Loucy (cell line): ENCODE results near the gene PROSER2.

Experiments used
- H2AFZ ChIP-seq: fragments of 200-600 bp; sonication (generic); 2 replicates; pipeline ENCODE4 v1.6.0; 2016; ENCODE audit warnings: antibody characterized with exemption, mild to moderate bottlenecking, low read length, moderate library complexity
- H3F3A ChIP-seq: fragments of 200-600 bp; 2 replicates; pipeline ENCODE4 v1.6.0; 2016; ENCODE audit warnings: antibody characterized with exemption, low read depth, mild to moderate bottlenecking
- H3K27me3 ChIP-seq: fragments of 200-600 bp; sonication (generic); 2 replicates; pipeline ENCODE4 v1.6.1; 2014; ENCODE audit warnings: low read length, mild to moderate bottlenecking; ENCODE audit not compliant: insufficient read depth, poor library complexity, severe bottlenecking
- H3K36me3 ChIP-seq: fragments of 200-600 bp; sonication (generic); 2 replicates; pipeline ENCODE4 v1.6.1; 2016; ENCODE audit warnings: low read length; ENCODE audit not compliant: insufficient read depth
- H3K4me1 ChIP-seq: fragments of 200-600 bp; sonication (generic); 2 replicates; pipeline ENCODE4 v1.5.1; 2014; ENCODE audit warnings: low read length, mild to moderate bottlenecking; ENCODE audit not compliant: insufficient read depth, poor library complexity, severe bottlenecking
- H3K4me2 ChIP-seq: fragments of 200-600 bp; sonication (generic); 2 replicates; pipeline ENCODE4 v1.6.0; 2014; ENCODE audit warnings: antibody characterized with exemption, low read length, low read depth, mild to moderate bottlenecking; ENCODE audit not compliant: poor library complexity, severe bottlenecking
- H3K4me3 ChIP-seq: fragments of 200-600 bp; sonication (generic); 2 replicates; pipeline ENCODE4 v1.5.1; 2014; ENCODE audit warnings: low read length, mild to moderate bottlenecking, mixed read lengths; ENCODE audit not compliant: poor library complexity, severe bottlenecking
- H3K79me2 ChIP-seq: fragments of 200-600 bp; sonication (generic); 2 replicates; pipeline ENCODE4 v1.6.1; 2014; ENCODE audit warnings: low read length; ENCODE audit not compliant: insufficient read depth
- H3K9ac ChIP-seq: fragments of 200-600 bp; sonication (generic); 2 replicates; pipeline ENCODE4 v1.6.0; 2014; ENCODE audit warnings: mild to moderate bottlenecking, low read depth, low read length, moderate library complexity; ENCODE audit not compliant: poor library complexity, severe bottlenecking
- H3K9me2 ChIP-seq: fragments of 200-600 bp; sonication (generic); replicated peaks from 2 replicates; pipeline ENCODE4 v1.6.1; 2016; ENCODE audit warnings: low read depth, low read length, mixed read lengths
- H3K9me3 ChIP-seq: fragments of 200-600 bp; sonication (generic); 2 replicates; pipeline ENCODE4 v1.6.1; 2014; ENCODE audit warnings: mild to moderate bottlenecking, antibody characterized with exemption, low read length, low read depth; ENCODE audit not compliant: insufficient read depth
- H4K20me1 ChIP-seq: fragments of 200-600 bp; sonication (generic); 2 replicates; pipeline ENCODE4 v1.6.0; 2014; ENCODE audit warnings: antibody characterized with exemption, low read length, mild to moderate bottlenecking; ENCODE audit not compliant: insufficient read depth, poor library complexity, severe bottlenecking
- CTCF ChIP-seq: fragments of 200-600 bp; sonication (generic); conservative IDR thresholded peaks from 2 replicates; pipeline ENCODE4 v1.5.1; 2014; ENCODE audit warnings: mild to moderate bottlenecking, antibody characterized with exemption, low read length
- EZH2phosphoT487 ChIP-seq: fragments of 200-600 bp; IDR thresholded peaks from 2 replicates; pipeline ENCODE4 v1.6.1; 2018; ENCODE audit warnings: antibody characterized with exemption, mild to moderate bottlenecking, moderate library complexity, borderline replicate concordance

The PROSER2 gene

GRCh38 chr10:11799736-11800080 is 23.4 kb upstream of the PROSER2 start:
- H2AFZ ChIP-seq: no peak overlapping the region
- TF ChIP-seq EZH2phosphoT487 (no peak), CTCF (no peak)
- no peaks in the 10 kb centered on the region for H3K9me2 ChIP-seq
- peaks cover 28% of the 10 kb centered on the region for H3K4me1 ChIP-seq
- H3K4me2 ChIP-seq: peak overlapping the region; percentile 65
- H3K27me3 ChIP-seq: no peaks in the 10 kb centered on the region
- H3K79me2 ChIP-seq: no peaks in the 10 kb centered on the region
- H4K20me1 ChIP-seq: no peaks in the 10 kb centered on the region
- no peak overlapping the region for H3K4me3 ChIP-seq
- peak overlapping the region; percentile 23 for H3K9ac ChIP-seq
- H3K36me3 ChIP-seq: no peaks in the 10 kb centered on the region
- 0 out of 2 replicates have a peak, but pooled peaks cover 3% of the 10 kb centered on the region for H3F3A ChIP-seq
- H3K9me3 ChIP-seq: no peaks in the 10 kb centered on the region

GRCh38 chr10:11804336-11804735 is 18.8 kb upstream of the PROSER2 start:
- no peaks in the 10 kb centered on the region for H3K9me3 ChIP-seq
- no peaks in the 10 kb centered on the region for H3K9me2 ChIP-seq
- no peaks in the 10 kb centered on the region for H3F3A ChIP-seq
- TF ChIP-seq EZH2phosphoT487 (no peak), CTCF (no peak)
- no peak overlapping the region for H3K9ac ChIP-seq
- H3K4me3 ChIP-seq: no peak overlapping the region
- no peaks in the 10 kb centered on the region for H3K27me3 ChIP-seq
- no peaks in the 10 kb centered on the region for H3K79me2 ChIP-seq
- no peaks in the 10 kb centered on the region for H4K20me1 ChIP-seq
- H3K36me3 ChIP-seq: no peaks in the 10 kb centered on the region
- no peak overlapping the region for H2AFZ ChIP-seq
- peaks cover 7% of the 10 kb centered on the region for H3K4me1 ChIP-seq
- no peak overlapping the region for H3K4me2 ChIP-seq

GRCh38 chr10:11805792-11806191 is 17.4 kb upstream of the PROSER2 start:
- Histone ChIP-seq H3K4me1 (no peaks in the 10 kb centered on the region), H3F3A (no peaks in the 10 kb centered on the region), H3K79me2 (no peaks in the 10 kb centered on the region), H3K4me2 (no peak overlapping the region), H4K20me1 (no peaks in the 10 kb centered on the region), H3K9me2 (no peaks in the 10 kb centered on the region), H3K9me3 (no peaks in the 10 kb centered on the region), H3K27me3 (no peaks in the 10 kb centered on the region), H2AFZ (no peak overlapping the region), H3K4me3 (no peak overlapping the region), H3K9ac (no peak overlapping the region), H3K36me3 (no peaks in the 10 kb centered on the region)
- TF ChIP-seq EZH2phosphoT487: no peak
- no peak for TF ChIP-seq CTCF
